Measurements from ENCODE around the gene SMPD3. TPM values are rescaled to one million over a fixed set of nuclear protein-coding genes. Genes with fewer than 3 reads are reported as not detected.

SMPD3 gene
- total and polyA plus RNA-seq, 2 experiments from 2014 or later = 5.7 to 6.3 TPM

GRCh38 chr16:68478526-68479250 is 30.4 kb upstream of the SMPD3 start:
- Histone ChIP-seq H4K20me1 (ENCODE audit: insufficient read depth, poor library complexity, severe bottlenecking) (no peaks in the 10 kb centered on the region), H3K4me2 (no peak overlapping the region), H3K9me3 (ENCODE audit: low read depth) (no peaks in the 10 kb centered on the region), H3K27me3 (no peaks in the 10 kb centered on the region), H3K36me3 (replicated peaks; ENCODE audit: insufficient read depth, low read depth) (no peaks in the 10 kb centered on the region), H3K27ac (no peak overlapping the region), H2AFZ (no peak overlapping the region), H3K9me2 (replicated peaks; ENCODE audit: insufficient read depth) (no peaks in the 10 kb centered on the region), H3K79me2 (no peaks in the 10 kb centered on the region), H3K4me1 (ENCODE audit: insufficient read depth) (no peaks in the 10 kb centered on the region), H3K4me3 (no peak overlapping the region)
- 61% methylated on average over 2 of the region's 2 CpGs for WGBS (ENCODE audit: low lambda C conversion rate, missing lambda C conversion rate)
- TF ChIP-seq EZH2 (IDR thresholded peaks at IDR 0.05; ENCODE audit: borderline replicate concordance) (no peak), CTCF (IDR thresholded peaks at IDR 0.05; ENCODE audit: poor library complexity) (no peak), EZH2phosphoT487 (IDR thresholded peaks at IDR 0.05; ENCODE audit: low read depth, severe bottlenecking, unreplicated experiment) (no peak)
- no peak for DNase-seq (ENCODE audit: low spot score)

- H3K4me1 ChIP-seq (ENCODE audit: insufficient read depth) = no peaks in the 10 kb centered on the region
- no peak overlapping the region for H2AFZ ChIP-seq
- H3K4me3 ChIP-seq = no peak overlapping the region
- no peaks in the 10 kb centered on the region for H3K79me2 ChIP-seq
- no peaks in the 10 kb centered on the region for H3K27me3 ChIP-seq
- no peak overlapping the region for H3K27ac ChIP-seq
- no peaks in the 10 kb centered on the region for H3K36me3 ChIP-seq (replicated peaks; ENCODE audit: insufficient read depth, low read depth)
- no peak for DNase-seq (ENCODE audit: low spot score)
- no peaks in the 10 kb centered on the region for H3K9me3 ChIP-seq (ENCODE audit: low read depth)
- no peaks in the 10 kb centered on the region for H4K20me1 ChIP-seq (ENCODE audit: insufficient read depth, poor library complexity, severe bottlenecking)
- no peak for TF ChIP-seq EZH2phosphoT487 (IDR thresholded peaks at IDR 0.05; ENCODE audit: low read depth, severe bottlenecking, unreplicated experiment)
- TF ChIP-seq EZH2 (IDR thresholded peaks at IDR 0.05; ENCODE audit: borderline replicate concordance) = no peak
- TF ChIP-seq CTCF (IDR thresholded peaks at IDR 0.05; ENCODE audit: poor library complexity) = no peak
- no peaks in the 10 kb centered on the region for H3K9me2 ChIP-seq (replicated peaks; ENCODE audit: insufficient read depth)
- no peak overlapping the region for H3K4me2 ChIP-seq
- WGBS (ENCODE audit: low lambda C conversion rate, missing lambda C conversion rate) = 91% methylated on average over 4 of the region's 4 CpGs
Measured at GRCh38 chr16:68475071-68475470, 26.8 kb upstream of the SMPD3 start.

GRCh38 chr16:68473358-68474070 is 25.2 kb upstream of the SMPD3 start:
- Histone ChIP-seq H2AFZ (no peak overlapping the region), H3K4me1 (ENCODE audit: insufficient read depth) (no peaks in the 10 kb centered on the region), H3K4me2 (no peak overlapping the region), H3K36me3 (replicated peaks; ENCODE audit: insufficient read depth, low read depth) (no peaks in the 10 kb centered on the region), H3K27me3 (no peaks in the 10 kb centered on the region), H3K4me3 (no peak overlapping the region), H3K79me2 (no peaks in the 10 kb centered on the region), H4K20me1 (ENCODE audit: insufficient read depth, poor library complexity, severe bottlenecking) (no peaks in the 10 kb centered on the region), H3K9me2 (replicated peaks; ENCODE audit: insufficient read depth) (no peaks in the 10 kb centered on the region), H3K9me3 (ENCODE audit: low read depth) (no peaks in the 10 kb centered on the region), H3K27ac (no peak overlapping the region)
- no peak for TF ChIP-seq EZH2 (IDR thresholded peaks at IDR 0.05; ENCODE audit: borderline replicate concordance)
- TF ChIP-seq CTCF (IDR thresholded peaks at IDR 0.05; ENCODE audit: poor library complexity) = no peak
- no peak for TF ChIP-seq EZH2phosphoT487 (IDR thresholded peaks at IDR 0.05; ENCODE audit: low read depth, severe bottlenecking, unreplicated experiment)
- WGBS (ENCODE audit: low lambda C conversion rate, missing lambda C conversion rate) = 71% methylated on average over 7 of the region's 7 CpGs
- no peak for DNase-seq (ENCODE audit: low spot score)
